Measurements from ENCODE around the gene OPHN1.

DNA sequence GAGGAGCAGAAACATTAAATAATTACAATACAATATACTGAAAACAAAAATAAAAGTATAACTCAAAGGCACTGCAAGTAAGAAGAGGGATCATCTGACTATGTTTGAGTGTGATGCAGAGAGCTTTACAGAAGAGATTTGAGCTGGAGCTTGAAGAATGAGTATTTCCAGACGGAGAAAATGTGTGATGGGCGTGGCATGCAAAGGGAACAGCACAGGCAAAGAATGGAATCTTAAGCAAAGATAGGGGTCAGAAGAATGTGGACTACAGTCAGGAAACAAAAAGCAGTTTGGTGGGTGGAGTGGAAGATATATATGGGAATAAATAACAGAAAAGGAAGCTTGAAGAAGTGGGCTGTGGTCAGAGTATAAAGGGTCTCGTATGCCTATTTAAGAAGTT is 45.5 kb downstream of the OPHN1 start:
- TF ChIP-seq EP300 (IDR thresholded peaks at IDR 0.05), result no peak
- TF ChIP-seq, protein P1, sequence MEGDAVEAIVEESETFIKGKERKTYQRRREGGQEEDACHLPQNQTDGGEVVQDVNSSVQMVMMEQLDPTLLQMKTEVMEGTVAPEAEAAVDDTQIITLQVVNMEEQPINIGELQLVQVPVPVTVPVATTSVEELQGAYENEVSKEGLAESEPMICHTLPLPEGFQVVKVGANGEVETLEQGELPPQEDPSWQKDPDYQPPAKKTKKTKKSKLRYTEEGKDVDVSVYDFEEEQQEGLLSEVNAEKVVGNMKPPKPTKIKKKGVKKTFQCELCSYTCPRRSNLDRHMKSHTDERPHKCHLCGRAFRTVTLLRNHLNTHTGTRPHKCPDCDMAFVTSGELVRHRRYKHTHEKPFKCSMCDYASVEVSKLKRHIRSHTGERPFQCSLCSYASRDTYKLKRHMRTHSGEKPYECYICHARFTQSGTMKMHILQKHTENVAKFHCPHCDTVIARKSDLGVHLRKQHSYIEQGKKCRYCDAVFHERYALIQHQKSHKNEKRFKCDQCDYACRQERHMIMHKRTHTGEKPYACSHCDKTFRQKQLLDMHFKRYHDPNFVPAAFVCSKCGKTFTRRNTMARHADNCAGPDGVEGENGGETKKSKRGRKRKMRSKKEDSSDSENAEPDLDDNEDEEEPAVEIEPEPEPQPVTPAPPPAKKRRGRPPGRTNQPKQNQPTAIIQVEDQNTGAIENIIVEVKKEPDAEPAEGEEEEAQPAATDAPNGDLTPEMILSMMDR (IDR thresholded peaks at IDR 0.05), result no peak
- TF ChIP-seq POLR2A (IDR thresholded peaks at IDR 0.05), result no peak
- TF ChIP-seq POLR2AphosphoS5 (IDR thresholded peaks at IDR 0.05), result no peak

Measured in gastroesophageal sphincter (tissue), 3 donors.